GM10248 (cell line): ENCODE measurements around the gene OR52E4.

Source experiments
- CTCF ChIA-PET: fragments of 300-600 bp; sonication (Branson Sonifier 250); formaldehyde crosslinking; extraction: SDS; loops from one replicate; lab custom pipeline; 2021; ENCODE audit warnings: antibody characterized with exemption; lab: Yijun Ruan, JAX
- POLR2A ChIA-PET: fragments of 350-650 bp; sonication (Branson Sonifier 250); formaldehyde crosslinking; extraction: SDS; loops from one replicate; lab custom pipeline; 2020; ENCODE audit warnings: antibody characterized with exemption; lab: Yijun Ruan, JAX
- DNase-seq: peaks from one replicate; pipeline ENCODE4 v3.0.0; 2012; ENCODE audit errors: extremely low spot score
- CTCF ChIP-seq: IDR thresholded peaks from 2 replicates; pipeline ENCODE4 v1.5.1; 2012; ENCODE audit warnings: mild to moderate bottlenecking, low read depth; ENCODE audit errors: extremely low read depth, missing control alignments, control extremely low read depth

The OR52E4 gene

GRCh38 chr11:5932671-5933070, 52.2 kb downstream of the OR52E4 start:
- ChIA-PET CTCF (no interaction called here), POLR2A (no interaction called here)
- TF ChIP-seq CTCF: no peak
- DNase-seq: no peak

- ChIA-PET POLR2A (no interaction called here), CTCF (no interaction called here)
- TF ChIP-seq CTCF: no peak
- DNase-seq: no peak
Measured at GRCh38 chr11:5933116-5933515, 52.7 kb downstream of the OR52E4 start.
